SK-N-MC (cell line): ENCODE results near the gene FARSB.

Experiments used
- EZH2 ChIP-seq: fragments of 200-600 bp; sonication (generic); IDR thresholded peaks from one replicate; pipeline ENCODE4 v1.6.1; 2017; ENCODE audit warnings: antibody characterized with exemption
- POLR2AphosphoS5 ChIP-seq: IDR thresholded peaks from 2 replicates; pipeline ENCODE4 v1.6.1; 2012; ENCODE audit warnings: mild to moderate bottlenecking, low read depth, low read length, borderline replicate concordance

DNA sequence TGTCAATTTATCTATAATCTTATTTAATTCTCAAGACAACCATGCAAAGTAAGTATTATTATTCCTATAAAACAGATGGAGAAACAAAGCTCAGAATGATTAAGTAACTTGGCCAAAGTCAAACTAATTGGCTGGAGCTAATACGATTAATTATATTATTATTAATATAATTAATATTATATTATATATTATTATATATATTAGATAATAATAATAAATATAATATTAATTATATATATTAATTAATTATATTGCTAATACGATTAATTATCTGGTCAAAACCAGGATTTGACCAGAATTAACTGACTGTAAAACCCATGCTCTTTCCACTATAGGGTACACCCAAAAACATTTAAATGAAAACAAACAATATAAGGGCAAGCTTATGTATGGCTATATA, 52.4 kb downstream of the FARSB start:
- TF ChIP-seq POLR2AphosphoS5, result no peak
- TF ChIP-seq EZH2, result no peak
